DLD1 (cell line): Measurements from ENCODE around the gene MYO1E.

ENCODE experiments used
- in situ Hi-C: cut with HindIII; loops from 2 replicates; pipeline ENCODE4 v1.10.0; 2017; ENCODE audit warnings: low sequenced_read_pairs

The MYO1E gene

DNA sequence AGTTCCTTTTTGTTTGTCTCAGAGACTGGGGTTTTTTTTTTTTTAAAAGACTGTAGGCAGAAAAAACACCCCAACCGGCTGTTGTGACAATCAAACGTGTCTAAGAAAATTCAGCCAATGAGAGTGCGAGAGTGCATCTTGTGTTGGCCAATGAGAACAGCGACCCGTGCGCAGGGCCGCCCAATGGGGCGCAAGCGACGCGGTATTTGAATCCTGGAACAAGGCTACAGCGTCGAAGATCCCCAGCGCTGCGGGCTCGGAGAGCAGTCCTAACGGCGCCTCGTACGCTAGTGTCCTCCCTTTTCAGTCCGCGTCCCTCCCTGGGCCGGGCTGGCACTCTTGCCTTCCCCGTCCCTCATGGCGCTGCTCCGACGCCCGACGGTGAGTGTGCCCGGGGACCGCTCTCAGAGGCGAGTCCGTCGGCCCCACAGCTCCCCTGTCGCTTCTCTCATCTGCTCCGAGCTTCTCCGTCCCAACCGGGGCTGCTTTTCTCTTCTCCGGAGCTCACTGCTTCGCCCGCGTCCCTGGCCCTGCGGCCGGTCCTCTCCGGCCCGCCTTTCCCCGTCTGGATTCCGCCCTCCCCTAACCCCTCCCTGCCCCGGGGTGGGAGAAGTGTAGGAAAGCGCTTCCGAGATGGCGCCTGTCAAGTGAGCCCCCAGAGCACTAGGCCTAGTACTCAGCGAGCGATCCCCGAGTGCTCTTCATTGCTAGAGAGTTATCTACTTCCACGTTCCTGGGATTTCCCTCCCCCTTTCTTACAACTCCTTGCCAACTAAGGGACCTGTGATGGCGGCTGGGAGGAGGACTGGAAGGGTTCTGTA lies 267.5 kb downstream of the MYO1E start, which contains the start of gene CCNB2:
Gene CCNB2 (plus strand): TSS at position 235 of the 821 bp plus-strand sequence. CDS start 123 bp downstream, at position 358.
- in situ Hi-C loops = no loop called here

DNA sequence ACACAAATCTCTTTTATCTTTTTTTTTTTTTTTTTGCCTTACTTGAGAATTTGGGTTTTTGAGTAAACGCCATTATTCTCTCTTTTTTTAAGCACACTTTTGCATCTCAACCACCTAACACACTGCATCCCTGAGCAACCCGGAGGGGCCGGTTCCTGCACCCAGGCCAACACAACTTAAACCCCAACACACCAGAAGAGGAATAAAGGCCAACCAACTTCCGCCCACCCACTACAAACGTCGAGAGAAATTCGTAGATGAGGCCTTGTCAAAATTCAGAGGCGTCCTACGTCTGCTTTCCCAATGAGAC lies 268.1 kb downstream of the MYO1E start:
- in situ Hi-C loops = no loop called here

GRCh38 chr15:59099162-59099685 lies 273.4 kb downstream of the MYO1E start:
- in situ Hi-C loops = no loop called here

- in situ Hi-C loops = no loop called here
These were observed 276.2 kb downstream of the MYO1E start for GRCh38 chr15:59096429-59096828.

DNA sequence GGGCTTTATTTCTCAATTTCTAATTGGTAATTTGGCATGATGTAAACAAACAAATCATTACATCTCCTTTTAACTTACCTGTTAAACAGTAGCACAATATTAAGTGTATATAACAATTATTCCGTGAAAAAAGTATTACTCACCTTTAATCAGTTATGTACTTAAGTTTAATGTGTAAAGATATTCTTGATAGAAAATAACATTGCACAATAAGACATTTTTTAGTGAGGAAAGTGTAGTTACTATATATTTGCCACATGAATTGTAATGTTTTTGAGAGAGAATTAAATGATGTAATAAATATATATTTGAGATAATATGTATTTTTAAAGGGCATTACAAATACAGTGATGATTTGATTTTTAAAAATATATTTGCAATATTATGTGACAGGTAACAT lies 278.6 kb downstream of the MYO1E start:
- in situ Hi-C loops = no loop called here

DNA sequence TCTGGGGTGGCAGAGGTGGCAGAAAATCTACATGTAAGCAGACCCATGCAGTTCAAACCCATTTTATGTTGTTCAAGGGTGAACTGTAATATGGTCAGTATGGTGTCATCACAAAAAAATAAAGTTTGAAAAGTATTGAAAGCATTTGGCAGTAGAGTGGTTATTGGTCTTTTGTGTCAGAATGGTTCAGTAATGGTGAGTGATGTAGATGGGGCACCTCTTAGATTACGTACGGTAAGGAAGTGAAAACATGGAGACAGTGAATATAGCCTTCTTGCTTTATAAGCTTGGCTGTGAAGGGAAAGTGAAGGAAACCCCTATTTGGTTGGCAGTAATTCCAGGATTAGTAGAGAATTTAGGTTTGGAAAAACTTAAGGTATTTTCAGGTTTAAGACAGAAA lies 284.9 kb downstream of the MYO1E start:
- in situ Hi-C loops = no loop called here
